Measurements from ENCODE around the gene THAP7. TPM values are rescaled to one million over a fixed set of nuclear protein-coding genes. Genes with fewer than 3 reads are reported as not detected.

THAP7 gene
- total and polyA plus RNA-seq, 2 experiments from 2014 or later: 21.8 to 25.9 TPM

- H3K79me2 ChIP-seq (replicated peaks; ENCODE audit: insufficient read depth): no peaks in the 10 kb centered on the region
- no peak overlapping the region for H2AFZ ChIP-seq
- peaks cover 3% of the 10 kb centered on the region; the same call in 1 of the 2 replicates for H3K4me1 ChIP-seq (ENCODE audit: insufficient read depth)
- Mint-ChIP-seq H3K9me3 (no peaks in the 10 kb centered on the region; the same call in 2 of the 3 replicates), H3K4me3 (no peak overlapping the region), H3K36me3 (ENCODE audit: low read depth) (no peaks in the 10 kb centered on the region), H3K4me1 (peaks cover 8% of the 10 kb centered on the region), H3K27ac (no peak overlapping the region), H3K27me3 (ENCODE audit: insufficient read depth, low read depth, poor library complexity) (peaks cover 34% of the 10 kb centered on the region)
- no peaks in the 10 kb centered on the region for H3K9me2 ChIP-seq (ENCODE audit: insufficient read depth)
- H3K27me3 ChIP-seq (ENCODE audit: insufficient read depth): peaks cover 26% of the 10 kb centered on the region
- H3K27ac ChIP-seq (ENCODE audit: low read depth): no peak overlapping the region
- TF ChIP-seq POLR2AphosphoS5 (IDR thresholded peaks at IDR 0.05; ENCODE audit: low read depth): no peak
- TF ChIP-seq EZH2phosphoT487 (IDR thresholded peaks at IDR 0.05; ENCODE audit: unreplicated experiment): no peak
- no peak for TF ChIP-seq JUNB (IDR thresholded peaks at IDR 0.05; ENCODE audit: unreplicated experiment)
- no peak for TF ChIP-seq CTCF (conservative IDR thresholded peaks at IDR 0.05; ENCODE audit: low read depth in 2 of 2)
- TF ChIP-seq ZNF331 (CRISPR knock-in tag; IDR thresholded peaks at IDR 0.05; ENCODE audit: low read depth): no peak
- no peak for TF ChIP-seq ZNF114 (CRISPR knock-in tag; IDR thresholded peaks at IDR 0.05)
- no peak for TF ChIP-seq ETS1 (IDR thresholded peaks at IDR 0.05)
- TF ChIP-seq STAT1 (IDR thresholded peaks at IDR 0.05; ENCODE audit: unreplicated experiment): no peak
- TF ChIP-seq ZNF462 (CRISPR knock-in tag; IDR thresholded peaks at IDR 0.05): no peak
- no peak for TF ChIP-seq NANOG (IDR thresholded peaks at IDR 0.05; ENCODE audit: borderline replicate concordance)
- no peak for TF ChIP-seq CREB1 (CRISPR knock-in tag; IDR thresholded peaks at IDR 0.05; ENCODE audit: low read depth)
- no peak for TF ChIP-seq REST (IDR thresholded peaks at IDR 0.05; ENCODE audit: unreplicated experiment)
- no peak for TF ChIP-seq EZH2 (IDR thresholded peaks at IDR 0.05; ENCODE audit: low read depth, unreplicated experiment)
- H3K4me2 ChIP-seq: no peak overlapping the region
- ATAC-seq (no peak), DNase-seq (ENCODE audit: low spot score) (no peak)
- H3K36me3 ChIP-seq (ENCODE audit: insufficient read depth): no peaks in the 10 kb centered on the region
- H3F3A ChIP-seq (replicated peaks; ENCODE audit: low read depth): no peaks in the 10 kb centered on the region
- no peaks in the 10 kb centered on the region for H4K20me1 ChIP-seq (replicated peaks; ENCODE audit: insufficient read depth)
- no peak overlapping the region for H3K4me3 ChIP-seq
Measured at GRCh38 chr22:21033895-21034294, 32.0 kb upstream of the THAP7 start.
